Loucy (cell line): ENCODE measurements around the gene FOXN4.

Experiments
- H2AFZ ChIP-seq: fragments of 200-600 bp; sonication (generic); 2 replicates; pipeline ENCODE4 v1.6.0; 2016; ENCODE audit warnings: antibody characterized with exemption, mild to moderate bottlenecking, low read length, moderate library complexity
- H3F3A ChIP-seq: fragments of 200-600 bp; 2 replicates; pipeline ENCODE4 v1.6.0; 2016; ENCODE audit warnings: antibody characterized with exemption, low read depth, mild to moderate bottlenecking
- H3K27me3 ChIP-seq: fragments of 200-600 bp; sonication (generic); 2 replicates; pipeline ENCODE4 v1.6.1; 2014; ENCODE audit warnings: low read length, mild to moderate bottlenecking; ENCODE audit not compliant: insufficient read depth, poor library complexity, severe bottlenecking
- H3K36me3 ChIP-seq: fragments of 200-600 bp; sonication (generic); 2 replicates; pipeline ENCODE4 v1.6.1; 2016; ENCODE audit warnings: low read length; ENCODE audit not compliant: insufficient read depth
- H3K4me1 ChIP-seq: fragments of 200-600 bp; sonication (generic); 2 replicates; pipeline ENCODE4 v1.5.1; 2014; ENCODE audit warnings: low read length, mild to moderate bottlenecking; ENCODE audit not compliant: insufficient read depth, poor library complexity, severe bottlenecking
- H3K4me2 ChIP-seq: fragments of 200-600 bp; sonication (generic); 2 replicates; pipeline ENCODE4 v1.6.0; 2014; ENCODE audit warnings: antibody characterized with exemption, low read length, low read depth, mild to moderate bottlenecking; ENCODE audit not compliant: poor library complexity, severe bottlenecking
- H3K4me3 ChIP-seq: fragments of 200-600 bp; sonication (generic); 2 replicates; pipeline ENCODE4 v1.5.1; 2014; ENCODE audit warnings: low read length, mild to moderate bottlenecking, mixed read lengths; ENCODE audit not compliant: poor library complexity, severe bottlenecking
- H3K79me2 ChIP-seq: fragments of 200-600 bp; sonication (generic); 2 replicates; pipeline ENCODE4 v1.6.1; 2014; ENCODE audit warnings: low read length; ENCODE audit not compliant: insufficient read depth
- H3K9ac ChIP-seq: fragments of 200-600 bp; sonication (generic); 2 replicates; pipeline ENCODE4 v1.6.0; 2014; ENCODE audit warnings: mild to moderate bottlenecking, low read depth, low read length, moderate library complexity; ENCODE audit not compliant: poor library complexity, severe bottlenecking
- H3K9me2 ChIP-seq: fragments of 200-600 bp; sonication (generic); replicated peaks from 2 replicates; pipeline ENCODE4 v1.6.1; 2016; ENCODE audit warnings: low read depth, low read length, mixed read lengths
- H3K9me3 ChIP-seq: fragments of 200-600 bp; sonication (generic); 2 replicates; pipeline ENCODE4 v1.6.1; 2014; ENCODE audit warnings: mild to moderate bottlenecking, antibody characterized with exemption, low read length, low read depth; ENCODE audit not compliant: insufficient read depth
- H4K20me1 ChIP-seq: fragments of 200-600 bp; sonication (generic); 2 replicates; pipeline ENCODE4 v1.6.0; 2014; ENCODE audit warnings: antibody characterized with exemption, low read length, mild to moderate bottlenecking; ENCODE audit not compliant: insufficient read depth, poor library complexity, severe bottlenecking
- EZH2phosphoT487 ChIP-seq: fragments of 200-600 bp; IDR thresholded peaks from 2 replicates; pipeline ENCODE4 v1.6.1; 2018; ENCODE audit warnings: antibody characterized with exemption, mild to moderate bottlenecking, moderate library complexity, borderline replicate concordance
- TF ChIP-seq, protein P1 (sequence below): fragments of 200-600 bp; sonication (generic); conservative IDR thresholded peaks from 2 replicates; pipeline ENCODE4 v1.5.1; 2014; ENCODE audit warnings: mild to moderate bottlenecking, antibody characterized with exemption, low read length

Gene FOXN4

DNA sequence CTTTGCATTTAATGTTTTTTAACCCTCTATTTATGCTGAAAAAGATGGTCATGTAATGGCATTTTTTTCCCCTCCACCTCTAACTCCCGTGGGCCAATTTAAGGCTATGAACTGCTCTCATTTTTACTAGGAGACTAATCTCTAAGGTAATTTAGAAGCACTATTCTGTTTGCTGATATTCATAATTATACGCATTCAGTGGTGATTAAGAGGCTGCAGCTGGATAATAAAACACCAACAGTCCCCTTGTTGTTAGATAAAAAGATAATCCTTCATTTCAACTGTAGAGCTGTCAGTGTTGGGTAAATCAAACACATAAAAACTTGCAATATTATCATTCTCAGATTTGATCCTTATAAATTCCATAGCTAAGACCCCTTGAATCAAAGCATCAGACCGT, 47.5 kb upstream of the FOXN4 start:
- no peak for TF ChIP-seq EZH2phosphoT487

DNA sequence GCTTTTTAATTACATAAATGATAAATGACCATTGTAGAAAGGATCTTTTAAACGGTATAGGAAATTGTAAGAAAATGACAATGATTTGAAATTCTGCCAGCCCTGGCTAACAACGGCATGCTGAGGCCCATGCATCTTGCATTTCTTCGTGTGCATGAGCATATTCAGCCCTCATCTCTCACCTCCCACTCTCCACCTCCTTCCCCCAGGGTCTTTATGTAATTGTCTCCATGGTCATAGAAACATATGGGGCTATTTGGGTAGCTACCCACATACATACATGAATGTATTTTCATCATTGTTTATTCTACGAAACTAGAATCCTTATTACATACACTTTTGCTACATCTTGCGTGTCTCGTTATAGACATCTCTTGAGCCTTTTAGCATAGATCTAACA, 43.1 kb upstream of the FOXN4 start:
- no peak overlapping the region for H2AFZ ChIP-seq
- H3K79me2 ChIP-seq, result no peaks in the 10 kb centered on the region
- H3K27me3 ChIP-seq, result no peaks in the 10 kb centered on the region
- no peak overlapping the region for H3K4me2 ChIP-seq
- H3K36me3 ChIP-seq, result no peaks in the 10 kb centered on the region
- H3K9ac ChIP-seq, result no peak overlapping the region
- no peak overlapping the region for H3K4me3 ChIP-seq
- no peaks in the 10 kb centered on the region for H4K20me1 ChIP-seq
- H3K9me2 ChIP-seq, result no peaks in the 10 kb centered on the region
- no peaks in the 10 kb centered on the region for H3K9me3 ChIP-seq
- TF ChIP-seq, protein P1, sequence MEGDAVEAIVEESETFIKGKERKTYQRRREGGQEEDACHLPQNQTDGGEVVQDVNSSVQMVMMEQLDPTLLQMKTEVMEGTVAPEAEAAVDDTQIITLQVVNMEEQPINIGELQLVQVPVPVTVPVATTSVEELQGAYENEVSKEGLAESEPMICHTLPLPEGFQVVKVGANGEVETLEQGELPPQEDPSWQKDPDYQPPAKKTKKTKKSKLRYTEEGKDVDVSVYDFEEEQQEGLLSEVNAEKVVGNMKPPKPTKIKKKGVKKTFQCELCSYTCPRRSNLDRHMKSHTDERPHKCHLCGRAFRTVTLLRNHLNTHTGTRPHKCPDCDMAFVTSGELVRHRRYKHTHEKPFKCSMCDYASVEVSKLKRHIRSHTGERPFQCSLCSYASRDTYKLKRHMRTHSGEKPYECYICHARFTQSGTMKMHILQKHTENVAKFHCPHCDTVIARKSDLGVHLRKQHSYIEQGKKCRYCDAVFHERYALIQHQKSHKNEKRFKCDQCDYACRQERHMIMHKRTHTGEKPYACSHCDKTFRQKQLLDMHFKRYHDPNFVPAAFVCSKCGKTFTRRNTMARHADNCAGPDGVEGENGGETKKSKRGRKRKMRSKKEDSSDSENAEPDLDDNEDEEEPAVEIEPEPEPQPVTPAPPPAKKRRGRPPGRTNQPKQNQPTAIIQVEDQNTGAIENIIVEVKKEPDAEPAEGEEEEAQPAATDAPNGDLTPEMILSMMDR, result no peak
- no peak for TF ChIP-seq EZH2phosphoT487
- no peaks in the 10 kb centered on the region for H3F3A ChIP-seq
- peaks cover 21% of the 10 kb centered on the region for H3K4me1 ChIP-seq

More for the DNA sequence above, 47.5 kb upstream of the FOXN4 start:
- Histone ChIP-seq H3K9me3 (no peaks in the 10 kb centered on the region), H3K9me2 (no peaks in the 10 kb centered on the region), H3K4me2 (peak overlapping the region; percentile 65), H3K79me2 (no peaks in the 10 kb centered on the region), H3F3A (no peaks in the 10 kb centered on the region), H4K20me1 (no peaks in the 10 kb centered on the region), H3K36me3 (no peaks in the 10 kb centered on the region), H3K4me3 (peak overlapping the region; percentile 19), H2AFZ (peak overlapping the region; percentile 38), H3K9ac (peak overlapping the region; percentile 33), H3K4me1 (peaks cover 37% of the 10 kb centered on the region), H3K27me3 (no peaks in the 10 kb centered on the region)

DNA sequence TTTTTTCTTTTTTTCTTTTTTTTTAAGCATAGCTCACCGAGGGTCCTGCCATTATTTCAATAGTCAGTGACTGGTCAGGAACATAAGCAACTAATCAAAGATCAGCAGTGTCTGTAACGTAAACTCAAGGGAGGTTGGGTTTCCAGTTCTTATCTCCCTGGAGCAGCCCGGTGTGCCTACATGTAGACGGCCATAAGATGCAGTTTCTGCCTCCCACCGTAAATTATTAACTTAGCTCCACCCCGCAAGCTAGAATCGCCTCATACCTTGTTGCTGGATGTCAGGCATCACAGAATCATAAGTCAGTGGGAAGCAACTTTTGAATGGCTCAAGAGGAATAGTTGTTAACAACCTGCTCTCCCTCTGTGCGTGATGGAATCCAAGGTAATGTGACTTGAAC, 38.5 kb upstream of the FOXN4 start, which contains the start of gene MYO1H:
Gene MYO1H (plus strand): TSS at position 312 of the 400 bp plus-strand sequence. CDS start 61 bp downstream, at position 373.
- Histone ChIP-seq H4K20me1 (no peaks in the 10 kb centered on the region), H3K4me1 (no peaks in the 10 kb centered on the region), H3K36me3 (no peaks in the 10 kb centered on the region), H3K9me3 (no peaks in the 10 kb centered on the region), H3K27me3 (no peaks in the 10 kb centered on the region), H3K79me2 (no peaks in the 10 kb centered on the region), H3F3A (no peaks in the 10 kb centered on the region), H3K4me3 (no peak within 1 kb of the TSS), H3K9me2 (no peaks in the 10 kb centered on the region), H2AFZ (no peak within 1 kb of the TSS), H3K4me2 (no peak within 1 kb of the TSS), H3K9ac (no peak within 1 kb of the TSS)
- TF ChIP-seq, protein P1, result no peak

DNA sequence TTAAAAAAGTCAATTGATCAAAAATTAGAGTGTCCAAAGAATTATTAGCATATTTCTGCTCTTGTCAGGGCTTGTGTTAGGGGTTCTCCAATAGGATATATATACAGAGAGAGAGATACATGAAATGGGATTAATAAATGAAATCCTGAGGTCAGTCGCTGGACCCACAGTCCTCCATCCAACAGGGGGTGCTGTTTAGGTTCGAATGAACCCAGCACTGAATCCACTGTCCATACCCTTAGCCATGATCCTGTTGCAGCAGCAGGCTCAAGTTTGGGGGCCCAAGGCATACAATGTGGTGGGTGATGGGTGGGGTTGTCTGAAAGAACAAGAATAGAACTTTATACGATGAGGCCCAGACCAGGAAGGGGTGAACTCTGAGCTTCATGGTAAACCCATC, 37.8 kb upstream of the FOXN4 start:
- no peaks in the 10 kb centered on the region for H3K27me3 ChIP-seq
- no peaks in the 10 kb centered on the region for H3K9me2 ChIP-seq
- TF ChIP-seq, protein P1, result peak; percentile 63
- no peak for TF ChIP-seq EZH2phosphoT487
- H3F3A ChIP-seq, result no peaks in the 10 kb centered on the region
- no peaks in the 10 kb centered on the region for H3K36me3 ChIP-seq
- H3K9ac ChIP-seq, result no peak overlapping the region
- H3K79me2 ChIP-seq, result no peaks in the 10 kb centered on the region
- H4K20me1 ChIP-seq, result no peaks in the 10 kb centered on the region
- no peak overlapping the region for H2AFZ ChIP-seq
- H3K4me3 ChIP-seq, result no peak overlapping the region
- H3K4me2 ChIP-seq, result no peak overlapping the region
- H3K4me1 ChIP-seq, result no peaks in the 10 kb centered on the region
- H3K9me3 ChIP-seq, result no peaks in the 10 kb centered on the region
